NCI-H748 treated with DMSO at 0.1 percent for 48 hours (cell line): ENCODE results near the gene INTS2.
"Not testable (repeated sequence)": the region's sequence is repeated elsewhere in the genome, so short reads cannot be mapped to it uniquely, and the experiment has no call there.

Experiments
- DNase-seq: peaks from one replicate; lab custom pipeline; 2025; lab: John Stamatoyannopoulos, UW

The INTS2 gene, protein sequence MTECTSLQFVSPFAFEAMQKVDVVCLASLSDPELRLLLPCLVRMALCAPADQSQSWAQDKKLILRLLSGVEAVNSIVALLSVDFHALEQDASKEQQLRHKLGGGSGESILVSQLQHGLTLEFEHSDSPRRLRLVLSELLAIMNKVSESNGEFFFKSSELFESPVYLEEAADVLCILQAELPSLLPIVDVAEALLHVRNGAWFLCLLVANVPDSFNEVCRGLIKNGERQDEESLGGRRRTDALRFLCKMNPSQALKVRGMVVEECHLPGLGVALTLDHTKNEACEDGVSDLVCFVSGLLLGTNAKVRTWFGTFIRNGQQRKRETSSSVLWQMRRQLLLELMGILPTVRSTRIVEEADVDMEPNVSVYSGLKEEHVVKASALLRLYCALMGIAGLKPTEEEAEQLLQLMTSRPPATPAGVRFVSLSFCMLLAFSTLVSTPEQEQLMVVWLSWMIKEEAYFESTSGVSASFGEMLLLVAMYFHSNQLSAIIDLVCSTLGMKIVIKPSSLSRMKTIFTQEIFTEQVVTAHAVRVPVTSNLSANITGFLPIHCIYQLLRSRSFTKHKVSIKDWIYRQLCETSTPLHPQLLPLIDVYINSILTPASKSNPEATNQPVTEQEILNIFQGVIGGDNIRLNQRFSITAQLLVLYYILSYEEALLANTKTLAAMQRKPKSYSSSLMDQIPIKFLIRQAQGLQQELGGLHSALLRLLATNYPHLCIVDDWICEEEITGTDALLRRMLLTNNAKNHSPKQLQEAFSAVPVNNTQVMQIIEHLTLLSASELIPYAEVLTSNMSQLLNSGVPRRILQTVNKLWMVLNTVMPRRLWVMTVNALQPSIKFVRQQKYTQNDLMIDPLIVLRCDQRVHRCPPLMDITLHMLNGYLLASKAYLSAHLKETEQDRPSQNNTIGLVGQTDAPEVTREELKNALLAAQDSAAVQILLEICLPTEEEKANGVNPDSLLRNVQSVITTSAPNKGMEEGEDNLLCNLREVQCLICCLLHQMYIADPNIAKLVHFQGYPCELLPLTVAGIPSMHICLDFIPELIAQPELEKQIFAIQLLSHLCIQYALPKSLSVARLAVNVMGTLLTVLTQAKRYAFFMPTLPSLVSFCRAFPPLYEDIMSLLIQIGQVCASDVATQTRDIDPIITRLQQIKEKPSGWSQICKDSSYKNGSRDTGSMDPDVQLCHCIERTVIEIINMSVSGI

DNA sequence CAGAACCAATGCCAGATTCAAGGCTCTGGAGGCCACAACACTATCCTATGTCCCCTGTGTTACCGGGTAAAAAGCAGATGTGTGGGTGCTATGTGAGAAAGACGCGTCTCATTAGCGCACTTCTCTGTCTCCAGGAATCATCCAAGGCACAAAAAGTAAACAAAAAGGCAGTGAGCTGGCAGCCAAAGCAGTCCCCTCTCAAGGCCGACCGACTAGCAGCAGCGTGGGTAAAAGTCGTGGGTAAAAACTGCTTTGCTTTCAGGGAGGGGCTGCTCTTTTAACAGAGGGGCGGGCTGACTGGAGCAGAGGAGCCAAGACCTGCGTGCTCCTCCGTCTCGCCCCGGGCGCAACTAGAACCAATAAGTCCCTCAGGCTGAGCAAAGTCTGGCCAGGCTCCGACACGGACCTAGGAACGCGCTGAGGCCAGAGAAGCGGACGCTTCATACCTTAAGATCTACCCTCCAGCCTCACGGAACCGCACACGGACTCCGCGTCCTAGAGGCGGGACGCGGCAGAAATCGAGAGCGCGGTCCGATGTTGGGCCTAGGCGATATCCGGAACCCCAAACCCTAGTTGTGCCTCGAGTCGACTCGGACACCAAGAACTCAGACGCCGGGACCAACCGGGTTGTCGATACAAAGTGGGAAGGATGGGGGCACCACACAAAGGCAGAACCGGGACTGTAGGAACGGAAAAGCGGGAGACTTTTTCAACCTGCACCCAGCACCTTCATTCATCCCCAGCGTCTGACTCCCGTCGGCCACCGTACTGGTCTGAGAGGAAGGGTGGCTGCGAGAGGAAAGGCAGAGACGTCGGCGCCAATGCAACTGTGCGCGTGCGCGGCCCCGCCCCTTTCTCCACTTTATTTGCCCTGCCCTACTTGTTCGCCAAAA lies at the start of gene INTS2:
TSS of gene INTS2 (minus strand) at position 775 of the 893 bp plus-strand sequence. CDS start 1,338 bp downstream, outside the sequence.
- DNase-seq, result peak; percentile 84

DNA sequence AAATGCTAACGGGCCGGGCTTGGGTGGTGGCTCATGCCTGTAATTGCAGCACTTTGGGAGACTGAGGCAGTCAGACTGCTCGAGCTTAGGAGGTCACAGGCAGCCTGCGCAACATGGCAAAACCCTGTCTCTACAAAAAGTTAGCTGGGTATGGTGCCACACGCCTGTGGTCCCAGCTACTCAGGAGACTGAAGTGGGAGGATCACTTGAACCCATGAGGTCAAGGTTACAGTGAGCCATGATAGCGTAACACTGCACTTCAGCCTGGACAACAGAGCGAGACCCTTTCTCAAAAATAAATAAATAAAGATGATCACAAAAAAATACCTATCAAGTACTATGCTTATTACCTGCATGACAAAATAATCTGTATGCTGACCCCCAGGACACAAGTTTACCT lies 46.3 kb upstream of the INTS2 start:
- DNase-seq, result no peak

DNA sequence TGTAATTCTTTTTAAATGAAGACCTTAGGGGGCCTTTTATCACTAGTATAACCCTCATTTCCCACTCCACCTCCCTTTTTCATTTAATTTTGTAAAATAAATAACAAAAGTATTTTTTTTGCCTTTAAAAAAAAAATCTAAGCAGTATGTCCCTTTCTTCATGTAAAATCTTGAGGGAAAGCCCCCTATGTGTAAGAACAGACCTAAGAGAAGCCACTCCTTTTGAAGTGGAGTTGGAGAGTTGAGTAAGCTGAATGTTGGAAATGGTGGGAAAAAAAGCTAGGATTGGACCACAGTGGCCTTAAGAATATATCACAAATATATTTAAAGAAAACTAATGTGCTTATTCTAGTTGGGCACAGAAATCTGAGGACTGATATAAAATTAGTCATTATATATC lies 44.5 kb upstream of the INTS2 start:
- no peak for DNase-seq

DNA sequence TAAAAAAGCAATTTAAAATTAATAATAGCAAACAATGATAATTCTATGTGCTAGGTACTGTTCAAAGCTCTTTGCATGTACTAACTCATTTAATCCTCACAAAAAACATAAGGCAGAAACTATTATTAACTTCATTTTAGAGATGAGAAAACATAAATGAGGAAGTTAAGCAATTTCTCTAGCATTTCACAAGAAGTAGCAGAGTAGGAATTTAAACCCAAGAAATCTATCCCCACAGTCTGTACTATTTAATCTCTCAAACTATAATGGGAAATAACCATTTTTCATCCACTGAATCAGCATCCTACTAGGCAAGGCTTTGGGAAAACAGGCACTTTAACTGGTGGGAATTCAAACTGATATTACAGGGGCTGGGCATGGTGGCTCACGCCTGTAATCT lies 42.2 kb upstream of the INTS2 start:
- no peak for DNase-seq

DNA sequence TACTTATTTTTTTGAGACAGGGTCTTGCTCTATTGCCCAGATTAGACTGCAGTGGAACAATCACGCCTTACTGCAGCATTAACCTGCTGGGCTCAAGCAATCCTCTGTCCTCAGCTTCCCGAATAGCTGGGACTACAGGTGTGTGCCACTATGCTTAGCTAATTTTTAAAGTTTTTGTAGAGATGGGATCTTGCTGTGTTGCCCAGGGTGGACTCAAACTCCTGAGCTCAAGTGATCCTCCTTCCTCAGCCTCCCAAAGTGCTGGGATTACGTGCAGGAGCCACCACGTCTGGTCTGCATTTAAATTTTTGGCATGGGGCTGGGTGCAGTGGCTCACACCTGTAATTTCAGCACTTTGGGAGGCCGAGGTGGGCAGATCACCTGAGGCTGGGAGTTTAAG lies 41.0 kb upstream of the INTS2 start:
- DNase-seq, result no peak

DNA sequence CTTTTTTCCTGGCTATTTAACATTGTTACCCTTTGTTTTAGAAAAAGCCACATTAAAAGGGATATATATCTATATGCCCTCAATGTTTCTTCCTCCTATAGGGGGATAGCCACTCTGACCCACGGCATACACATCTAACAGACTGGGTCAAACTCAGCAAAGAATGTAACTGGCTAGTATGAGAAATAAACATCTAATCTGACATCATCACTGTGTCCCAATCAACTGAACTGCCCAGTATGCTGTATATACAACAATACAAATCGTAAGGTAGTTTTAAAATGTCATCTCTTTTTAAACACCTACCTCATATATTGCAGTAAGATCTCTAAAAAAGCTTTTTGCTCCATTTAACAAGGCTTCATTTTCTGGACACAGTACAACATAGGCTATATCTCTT lies 39.9 kb upstream of the INTS2 start:
- no peak for DNase-seq

DNA sequence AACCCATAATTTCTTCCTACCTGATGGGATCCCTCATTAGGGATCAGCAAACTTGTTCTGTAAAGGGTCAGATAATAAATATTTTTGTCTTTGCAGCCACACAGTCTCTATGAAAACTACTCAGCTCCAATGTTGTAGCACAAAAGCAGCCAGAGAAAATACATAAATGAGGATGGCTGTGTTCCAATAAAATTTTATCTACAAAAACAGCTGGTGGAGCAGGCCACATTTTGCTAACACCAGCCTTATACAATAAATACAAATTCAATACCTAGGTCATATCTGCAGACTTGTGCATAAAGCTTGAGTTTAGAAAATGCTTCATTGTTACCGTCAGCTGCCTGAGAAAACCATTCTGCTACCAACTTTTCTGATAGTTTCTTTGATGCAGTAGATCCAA lies 38.4 kb upstream of the INTS2 start:
- DNase-seq, result no peak

DNA sequence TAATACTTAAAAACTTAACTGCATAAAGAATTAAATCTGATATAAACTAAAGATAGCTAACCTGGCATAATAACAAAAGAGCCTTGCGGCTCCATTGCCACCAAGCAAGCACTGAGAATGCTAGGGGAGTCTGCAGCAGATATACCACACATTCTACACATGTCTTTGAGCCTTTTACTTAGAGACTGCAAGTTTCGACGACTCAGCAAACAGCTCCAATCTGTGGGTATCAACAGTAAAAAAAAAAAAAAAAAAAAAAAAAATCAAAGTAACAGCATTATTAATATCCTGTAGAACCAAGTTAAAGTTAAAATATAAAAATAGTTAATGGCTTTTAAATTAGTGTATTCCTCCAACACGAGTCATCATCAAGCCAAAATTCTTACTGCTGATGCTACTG lies 27.8 kb upstream of the INTS2 start:
- no peak for DNase-seq

DNA sequence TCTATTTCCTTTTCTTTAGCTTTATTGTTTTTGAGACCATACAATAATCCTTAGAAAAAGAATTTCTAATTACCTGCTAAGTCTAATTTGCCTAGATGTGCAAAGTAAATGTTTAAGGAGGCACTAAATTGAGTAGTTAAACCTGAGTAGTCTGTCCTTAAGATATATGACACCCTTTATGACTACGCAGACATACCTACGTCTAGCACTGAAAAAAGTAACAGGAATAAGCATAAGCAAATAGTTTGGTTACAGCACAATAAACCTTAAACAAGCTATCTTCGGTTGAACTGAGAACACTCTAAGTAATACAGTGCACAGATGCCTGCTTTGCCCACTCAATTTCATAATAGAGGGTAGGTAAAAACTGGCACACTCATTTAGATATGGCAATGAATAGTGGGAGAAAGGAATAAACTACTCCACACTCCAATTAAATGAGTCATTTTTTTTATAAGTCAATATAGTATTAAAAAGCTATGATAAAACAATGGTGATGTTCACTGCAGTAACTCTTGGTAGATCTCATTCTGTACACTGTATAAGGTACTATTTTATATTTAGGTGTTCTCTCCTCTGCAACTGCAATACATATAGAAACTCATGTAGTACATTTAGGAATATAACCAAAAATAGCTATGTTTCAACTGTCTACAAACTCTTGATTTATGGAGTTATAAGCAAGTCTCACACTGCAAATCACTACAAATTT lies 19.7 kb upstream of the INTS2 start:
- no peak for DNase-seq

DNA sequence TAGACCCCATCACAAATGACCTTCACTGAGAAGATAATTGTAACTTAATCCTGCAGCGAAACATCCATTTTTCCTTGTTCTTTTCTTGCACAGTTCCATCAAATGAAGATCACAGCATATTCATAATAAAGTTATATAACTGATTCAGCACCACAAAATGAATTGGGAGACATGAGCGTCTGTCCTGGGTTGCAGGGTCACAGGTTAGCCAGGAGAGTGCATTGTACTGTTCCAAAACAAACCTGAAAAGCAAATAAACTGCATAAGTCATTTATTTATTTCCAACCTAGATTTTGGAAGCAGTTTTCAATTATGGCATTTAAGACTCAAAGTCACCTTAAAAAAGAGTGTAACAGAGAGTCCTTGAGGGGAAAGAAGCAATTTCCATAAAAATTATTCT lies 18.6 kb upstream of the INTS2 start:
- DNase-seq, result no peak

DNA sequence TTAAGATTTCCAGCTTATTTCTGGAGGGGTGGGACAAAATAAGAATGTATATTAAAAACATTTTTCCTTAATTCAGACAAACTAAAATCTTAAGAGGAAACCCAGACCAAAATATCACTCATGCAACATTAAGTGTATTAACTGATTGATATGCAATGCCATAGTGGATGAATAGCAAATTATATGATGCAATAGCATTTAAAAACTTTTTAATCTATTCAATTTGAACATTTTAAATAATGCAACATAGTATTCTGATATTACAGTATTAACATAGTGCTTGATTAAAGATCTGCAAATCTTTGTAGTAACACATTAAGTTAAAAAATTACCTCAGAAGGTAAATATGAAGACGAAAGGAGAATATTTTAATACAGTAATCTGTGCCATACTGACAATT lies 15.3 kb upstream of the INTS2 start:
- no peak for DNase-seq

DNA sequence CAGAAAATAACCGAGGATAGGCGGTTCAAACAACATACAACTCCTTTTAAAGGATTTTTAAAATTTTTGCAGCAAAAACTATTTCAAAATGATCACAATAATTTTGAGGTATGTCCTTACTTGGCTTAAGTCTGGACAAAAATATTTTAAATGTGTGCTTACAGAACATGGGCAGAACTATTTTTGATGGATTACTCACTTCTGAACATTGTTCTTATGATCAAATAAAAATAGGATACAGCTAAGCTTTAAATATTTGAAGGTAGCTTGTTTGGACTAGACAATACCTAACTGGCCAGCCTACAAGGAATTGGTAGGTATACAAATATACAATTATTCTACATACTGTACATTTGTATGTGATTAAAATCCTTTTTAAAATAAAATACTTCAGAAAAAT lies 14.3 kb upstream of the INTS2 start:
- no peak for DNase-seq

DNA sequence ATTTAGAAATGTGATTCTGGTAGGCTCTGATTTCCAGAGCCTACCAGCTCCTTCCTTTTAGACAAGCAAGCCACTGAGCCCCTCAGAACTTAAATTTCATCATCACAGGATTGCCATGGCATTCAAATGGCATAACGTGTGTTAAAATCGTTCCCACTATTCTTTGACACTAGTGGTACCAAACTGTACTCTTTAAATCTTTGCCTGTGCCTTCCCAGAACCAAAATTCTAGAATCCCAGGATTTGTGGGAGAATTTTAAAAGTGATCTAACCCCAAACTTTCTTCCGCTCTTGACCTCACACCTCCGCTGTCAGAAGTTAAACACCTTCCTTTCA lies 287 bp upstream of the INTS2 start:
- no peak for DNase-seq

DNA sequence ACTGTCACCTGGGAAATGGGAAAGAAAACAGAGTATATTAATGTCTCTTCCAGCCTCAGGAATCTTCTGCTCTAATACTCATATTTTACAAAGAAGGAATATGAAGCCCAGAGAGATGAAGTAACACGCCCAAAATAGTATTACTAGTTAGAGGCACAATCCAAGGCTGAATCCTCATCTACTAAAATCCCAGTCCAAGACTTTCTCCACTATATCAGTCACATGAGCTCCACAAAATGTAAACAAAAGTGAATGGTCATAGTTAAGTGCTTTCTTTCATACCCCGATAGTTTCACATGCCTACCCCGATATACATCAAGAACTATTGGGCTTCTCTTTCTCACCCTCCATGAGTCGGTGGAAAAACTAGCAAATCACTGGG lies 965 bp downstream of the INTS2 start:
- DNase-seq, result no peak

DNA sequence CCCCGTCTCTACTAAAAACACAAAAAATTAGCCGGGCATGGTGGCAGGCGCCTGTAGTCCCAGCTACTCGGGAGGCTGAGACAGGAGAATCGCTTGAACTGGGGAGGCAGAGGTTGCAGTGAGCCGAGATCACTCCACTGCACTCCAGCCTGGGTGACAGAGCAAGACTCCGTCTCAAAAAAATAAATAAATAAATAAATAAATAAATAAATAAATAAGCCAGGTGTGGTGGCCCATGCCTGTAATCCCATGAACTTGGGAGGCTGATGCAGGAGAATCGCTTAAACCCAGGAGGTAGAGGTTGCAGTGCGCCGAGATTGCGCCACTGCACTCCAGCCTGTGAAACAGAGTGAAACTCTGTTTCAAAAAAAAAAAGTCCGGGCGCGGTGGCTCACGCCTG lies 12.6 kb downstream of the INTS2 start:
- DNase-seq, result not testable (repeated sequence)

DNA sequence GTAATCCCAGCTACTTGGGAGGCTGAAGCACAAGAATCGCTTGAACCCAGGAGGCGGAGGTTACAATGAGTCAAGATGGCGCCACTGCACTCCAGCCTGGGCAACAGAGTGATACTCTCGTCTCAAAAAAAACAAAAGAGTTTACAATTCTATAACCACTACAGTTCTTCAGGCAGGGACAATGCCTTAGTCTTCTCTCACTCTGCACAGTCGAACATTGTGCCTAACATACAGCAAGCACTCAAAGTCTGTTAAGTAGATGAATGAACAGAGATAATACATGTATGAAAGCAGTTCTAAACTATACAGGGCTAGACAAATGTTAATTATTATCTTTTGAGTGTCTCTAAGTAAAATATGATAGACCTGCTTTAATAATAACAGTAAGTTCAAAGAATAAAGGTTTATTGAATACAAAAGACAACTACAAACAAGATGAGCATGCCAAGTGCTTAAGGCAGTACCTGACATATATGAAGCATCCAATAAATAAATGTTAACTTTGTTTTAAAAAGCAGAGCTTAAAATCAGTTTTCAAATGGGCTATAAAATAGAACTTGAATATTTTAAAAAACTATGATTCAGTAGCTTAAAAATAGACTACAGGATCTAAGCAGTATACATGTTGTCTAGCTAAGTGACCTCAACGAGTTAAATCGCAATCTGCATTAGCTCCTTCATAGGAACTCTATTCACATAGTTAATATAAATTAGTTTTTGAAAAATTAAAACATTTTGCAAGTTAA lies 19.3 kb downstream of the INTS2 start:
- DNase-seq, result no peak

DNA sequence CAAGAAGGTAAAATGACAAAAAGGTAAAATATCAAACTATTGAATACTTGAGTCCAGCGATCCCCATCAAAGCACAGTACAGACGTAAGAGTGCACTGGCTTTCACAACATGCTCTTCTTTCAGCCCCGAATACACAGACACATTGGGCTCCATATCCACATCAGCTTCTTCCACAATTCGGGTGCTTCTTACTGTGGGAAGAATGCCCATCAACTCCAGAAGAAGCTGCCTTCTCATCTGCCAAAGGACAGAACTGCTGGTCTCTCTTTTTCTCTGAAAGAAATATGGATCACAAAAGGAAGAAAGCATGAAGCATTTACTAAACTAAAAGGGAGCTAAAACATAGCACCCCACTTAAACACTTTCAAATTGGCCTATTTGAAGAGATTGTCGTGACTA lies 20.4 kb downstream of the INTS2 start:
- no peak for DNase-seq

DNA sequence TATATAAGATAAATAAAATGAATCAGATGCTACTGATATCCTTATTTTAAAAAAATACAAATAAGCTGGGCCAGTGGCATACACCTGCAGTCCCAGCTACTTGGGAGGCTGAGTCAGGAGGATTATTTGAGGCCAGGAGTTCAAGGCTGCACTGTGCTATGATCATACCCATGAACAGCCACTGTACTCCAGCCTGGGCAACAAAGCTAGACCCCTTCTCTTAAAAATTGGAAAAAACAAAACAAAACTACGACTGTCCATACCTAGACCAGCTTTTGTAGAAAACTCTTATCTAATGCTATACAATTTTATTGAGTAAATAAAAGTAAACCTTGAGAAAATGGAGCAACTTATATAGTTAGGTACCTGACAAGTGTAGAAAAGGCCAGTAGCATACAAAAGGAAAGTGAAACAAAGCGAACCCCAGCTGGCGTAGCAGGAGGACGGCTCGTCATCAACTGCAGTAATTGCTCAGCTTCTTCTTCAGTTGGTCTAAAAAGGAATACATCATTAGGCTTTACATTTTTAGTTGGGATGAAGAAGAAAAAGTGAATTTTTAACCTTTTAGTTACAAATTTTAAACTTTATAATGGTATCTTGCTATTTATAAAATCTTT lies 23.6 kb downstream of the INTS2 start:
- no peak for DNase-seq

DNA sequence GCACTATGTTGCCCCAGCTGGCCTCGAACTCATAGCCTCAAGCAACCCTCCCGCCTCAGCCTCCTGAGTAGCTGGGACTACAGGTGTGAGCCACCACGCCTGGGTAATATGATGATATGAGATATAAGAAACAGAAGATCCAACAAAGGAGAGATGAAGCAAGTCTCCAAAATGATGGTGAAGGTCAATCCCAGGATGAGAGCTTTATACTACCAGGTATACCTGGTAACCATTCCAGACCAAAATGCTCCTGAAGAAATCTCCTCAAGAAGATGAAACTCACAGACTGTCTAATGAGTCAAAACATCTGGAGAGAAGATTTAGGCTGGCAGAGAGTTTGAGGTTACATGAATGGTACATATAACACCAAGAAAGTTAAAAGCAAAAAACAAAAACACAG lies 24.5 kb downstream of the INTS2 start:
- DNase-seq, result no peak
